Measurements from ENCODE around the gene KLHL11.

KLHL11 gene

GRCh38 chr17:41811549-41812380 lies 53.5 kb downstream of the KLHL11 start, which contains the start of gene P3H4:
Gene P3H4 (minus strand): TSS chr17:41811949. CDS start chr17:41811915, 34 bp downstream.
- peak; percentile 82 for DNase-seq (ENCODE audit: low read depth, low spot score)
- peak; percentile 68 for TF ChIP-seq CTCF (IDR thresholded peaks at IDR 0.05; ENCODE audit: low read depth, low read length)
- in situ Hi-C loops (cut with HindIII; ENCODE audit: low sequenced_read_pairs): no loop called here
- H3K4me3 ChIP-seq (ENCODE audit: low read depth, low read length): peak within 1 kb of the TSS; percentile 92

DNA sequence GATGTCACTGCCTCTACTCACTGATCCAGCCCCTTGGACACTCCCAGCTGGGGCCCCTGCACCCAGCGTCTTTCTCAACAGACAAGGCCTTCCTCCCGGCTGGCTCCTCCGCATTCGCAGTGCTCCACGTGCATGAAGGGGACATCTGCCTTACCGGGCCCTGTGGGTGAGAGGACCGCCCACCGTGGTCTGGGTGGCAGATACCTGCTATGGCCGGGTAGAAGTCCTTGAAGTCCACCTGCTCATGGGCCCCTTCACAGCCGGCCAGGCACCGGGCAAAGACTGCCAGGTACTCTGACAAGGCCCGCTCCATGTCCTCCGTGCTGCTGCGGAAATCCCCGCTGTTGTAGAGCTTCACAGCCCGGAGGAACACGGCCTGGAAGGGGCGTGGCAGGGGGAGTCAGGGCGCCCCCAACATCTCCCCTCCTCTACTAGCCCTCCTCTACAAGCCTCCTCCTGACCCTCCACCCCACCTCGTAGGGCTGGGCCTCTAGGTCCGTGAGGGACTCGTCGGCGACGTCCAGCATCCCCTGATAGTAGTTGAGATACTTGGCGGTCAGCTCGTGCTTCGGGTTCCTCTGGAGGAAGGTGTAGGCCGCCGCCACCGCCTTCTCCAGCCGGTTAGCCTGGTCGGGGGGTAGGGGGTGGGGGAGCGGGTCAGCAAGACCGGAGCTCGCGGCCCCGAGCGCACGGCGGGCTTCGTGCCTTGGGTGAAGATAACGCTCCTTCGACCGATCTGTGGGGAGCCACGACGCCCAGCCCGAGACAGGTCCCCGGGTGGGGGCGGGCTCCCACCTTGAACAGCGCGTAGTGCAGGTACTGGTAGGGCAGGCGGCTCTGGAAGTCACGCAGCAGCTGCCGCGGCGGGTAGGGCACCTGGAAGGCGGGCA lies 54.3 kb downstream of the KLHL11 start:
- peak overlapping the region; percentile 92 for H3K4me3 ChIP-seq (ENCODE audit: low read depth, low read length)
- no peak for TF ChIP-seq CTCF (IDR thresholded peaks at IDR 0.05; ENCODE audit: low read depth, low read length)
- DNase-seq (ENCODE audit: low read depth, low spot score): no peak
- in situ Hi-C loops (cut with HindIII; ENCODE audit: low sequenced_read_pairs): no loop called here

DNA sequence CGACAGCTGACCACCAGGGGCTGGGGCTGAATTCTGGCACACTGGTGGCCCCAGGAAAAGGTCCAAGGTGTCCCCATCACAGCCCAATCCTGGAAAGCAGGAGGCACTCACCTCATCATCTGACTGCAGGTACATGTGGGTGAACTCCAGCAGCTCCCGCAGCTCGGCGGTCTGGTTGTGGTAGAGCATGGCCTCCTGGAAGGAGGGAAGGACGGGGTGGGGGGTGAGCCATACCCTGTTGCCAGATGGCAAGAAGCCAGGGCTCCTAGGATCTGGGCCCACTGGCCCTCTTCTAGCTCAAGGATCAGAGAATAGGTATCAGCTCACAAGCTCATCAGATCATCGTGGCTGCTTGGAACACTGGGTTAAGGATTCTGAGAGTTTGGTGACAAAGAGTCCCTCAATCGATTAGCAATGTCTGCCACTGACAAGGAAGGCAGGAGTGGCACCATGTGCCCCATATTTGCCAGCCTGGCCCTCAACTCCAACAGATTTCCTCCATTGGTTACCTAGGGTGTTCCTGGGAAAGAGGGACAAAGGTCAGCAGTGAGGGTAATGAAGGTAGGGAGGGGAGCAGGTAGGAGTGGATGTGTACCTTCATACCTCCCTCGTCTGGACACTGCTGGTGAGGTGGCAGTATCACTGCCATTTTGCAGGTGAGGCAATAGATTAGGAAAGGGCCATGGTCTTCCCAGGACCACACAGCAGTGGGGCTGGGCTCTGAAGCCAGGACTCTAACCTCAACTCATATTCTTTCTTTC lies 58.4 kb downstream of the KLHL11 start:
- H3K4me3 ChIP-seq (ENCODE audit: low read depth, low read length): no peak overlapping the region
- in situ Hi-C loops (cut with HindIII; ENCODE audit: low sequenced_read_pairs): loop anchor here (10.0 kb wide), 1 partner anchor 82 kb away; no protein-coding TSS in a partner anchor
- no peak for TF ChIP-seq CTCF (IDR thresholded peaks at IDR 0.05; ENCODE audit: low read depth, low read length)
- DNase-seq (ENCODE audit: low read depth, low spot score): no peak
